H1 (cell line): ENCODE measurements around the gene MICU1. TPM values are rescaled to one million over a fixed set of nuclear protein-coding genes. Genes with fewer than 3 reads are reported as not detected.

Experiments
- CTCF ChIA-PET: fragments of 300-600 bp; sonication (Branson Sonifier 250); formaldehyde crosslinking; loops from one replicate; lab custom pipeline; 2021; ENCODE audit not compliant: partially characterized antibody; lab: Charles Lee
- POLR2A ChIA-PET: fragments of 300-600 bp; sonication (Branson Sonifier 250); formaldehyde crosslinking; loops from one replicate; lab custom pipeline; 2021; ENCODE audit warnings: inconsistent platforms; ENCODE audit not compliant: partially characterized antibody; lab: Charles Lee
- DNase-seq, 2 experiments: peaks; one replicate each; pipeline versions ENCODE4 v3.0.0 to v3.0.0-alpha.2; 2010 to 2022; ENCODE audit warnings: low spot score in 2 of 2, low read depth in 1 of 2, mixed read lengths in 1 of 2
- FAIRE-seq: peaks from 2 replicates; lab custom pipeline; 2011; peaks lifted over from hg19 to GRCh38; lab: Jason Lieb, UNC
- H2AFZ ChIP-seq: 2 replicates; pipeline ENCODE4 v1.8.1; 2012; ENCODE audit warnings: low read length, inconsistent platforms
- H2AK5ac ChIP-seq: 2 replicates; pipeline ENCODE4 v1.6.1; 2013; ENCODE audit warnings: low read depth, low read length
- H2BK120ac ChIP-seq: replicated peaks from 2 replicates; pipeline ENCODE3; 2013; ENCODE audit warnings: low read depth, low read length, inconsistent platforms
- H2BK12ac ChIP-seq: 2 replicates; pipeline ENCODE4 v1.6.1; 2013; ENCODE audit warnings: low read depth, low read length
- H2BK15ac ChIP-seq: 2 replicates; pipeline ENCODE4 v1.6.1; 2013; ENCODE audit warnings: low read length
- H2BK20ac ChIP-seq: 2 replicates; pipeline ENCODE4 v1.6.1; 2013; ENCODE audit warnings: low read length
- H2BK5ac ChIP-seq: 2 replicates; pipeline ENCODE4 v1.6.1; 2013; ENCODE audit warnings: low read depth, low read length
- H3K14ac ChIP-seq: 2 replicates; pipeline ENCODE4 v1.6.1; 2013; ENCODE audit warnings: inconsistent platforms; ENCODE audit not compliant: insufficient read length
- H3K18ac ChIP-seq: 2 replicates; pipeline ENCODE4 v1.6.1; 2013; ENCODE audit warnings: low read length; ENCODE audit errors: extremely low read depth
- H3K23ac ChIP-seq: 2 replicates; pipeline ENCODE4 v1.6.1; 2013; ENCODE audit warnings: inconsistent platforms; ENCODE audit not compliant: insufficient read length
- H3K23me2 ChIP-seq: 2 replicates; pipeline ENCODE4 v1.6.1; 2013; ENCODE audit warnings: low read depth, low read length
- H3K27ac ChIP-seq: 2 replicates; pipeline ENCODE4 v1.6.1; 2011; ENCODE audit warnings: low read depth, low read length, inconsistent platforms
- H3K27me3 ChIP-seq, 4 experiments: replicated peaks in 1 of 4; 1 replicate in 1 of 4; 2 replicates in 3 of 4; pipeline versions ENCODE4 v1.6.1 to v1.8.1; 2011 to 2013; ENCODE audit warnings: low read length in 3 of 4, mild to moderate bottlenecking in 3 of 4, inconsistent platforms in 2 of 4, mixed read lengths in 2 of 4, moderate library complexity in 1 of 4; ENCODE audit not compliant: control insufficient read depth in 3 of 4, insufficient read depth in 3 of 4; ENCODE audit errors: extremely low read depth in 1 of 4
- H3K36me3 ChIP-seq, 4 experiments: 2 replicates each; pipeline versions ENCODE4 v1.6.1 to v1.8.1; 2011 to 2013; ENCODE audit warnings: mild to moderate bottlenecking in 4 of 4, low read length in 3 of 4, moderate library complexity in 2 of 4, control low read depth in 1 of 4, inconsistent platforms in 1 of 4; ENCODE audit not compliant: insufficient read depth in 4 of 4, control insufficient read depth in 2 of 4
- H3K4ac ChIP-seq: replicated peaks from 2 replicates; pipeline ENCODE3; 2013; ENCODE audit warnings: low read length, low read depth, mixed read lengths, inconsistent platforms; ENCODE audit not compliant: insufficient read length
- H3K4me1 ChIP-seq, 4 experiments: replicated peaks in 1 of 4; 1 replicate in 1 of 4; 2 replicates in 3 of 4; pipeline versions ENCODE4 v1.6.1 to v1.8.1; 2011 to 2013; ENCODE audit warnings: low read length in 3 of 4, inconsistent platforms in 2 of 4, mixed read lengths in 1 of 4; ENCODE audit not compliant: insufficient read depth in 4 of 4, control insufficient read depth in 3 of 4
- H3K4me2 ChIP-seq, 2 experiments: 2 replicates each; pipeline versions ENCODE4 v1.6.1 to v1.8.1; 2011 to 2013; ENCODE audit warnings: low read depth in 2 of 2, low read length in 2 of 2, control low read depth in 1 of 2, inconsistent platforms in 1 of 2, mild to moderate bottlenecking in 1 of 2; ENCODE audit not compliant: insufficient read depth in 1 of 2
- H3K4me3 ChIP-seq, 4 experiments: fragments of 200-600, 300-600 bp in 1 of 4; sonication (generic), shearing (Covaris generic), sonication (Bioruptor Twin) in 1 of 4; 2 replicates each; pipeline versions ENCODE4 v1.5.1 to v1.8.1; 2011 to 2016; ENCODE audit warnings: low read length in 4 of 4, low read depth in 3 of 4, control low read depth in 2 of 4, inconsistent platforms in 2 of 4, mild to moderate bottlenecking in 2 of 4, mixed read lengths in 1 of 4, moderate library complexity in 1 of 4; ENCODE audit not compliant: insufficient read depth in 2 of 4; ENCODE audit errors: extremely low read depth in 1 of 4
- H3K56ac ChIP-seq: replicated peaks from 2 replicates; pipeline ENCODE3; 2013; ENCODE audit warnings: low read depth, mild to moderate bottlenecking, mixed read lengths, low read length, inconsistent platforms; ENCODE audit not compliant: insufficient read length
- H3K79me1 ChIP-seq: 2 replicates; pipeline ENCODE4 v1.6.1; 2013; ENCODE audit warnings: low read depth, low read length, control low read depth
- H3K79me2 ChIP-seq, 2 experiments: 2 replicates each; pipeline versions ENCODE4 v1.6.1 to v1.8.1; 2012 to 2013; ENCODE audit warnings: low read length in 2 of 2, mild to moderate bottlenecking in 2 of 2, inconsistent platforms in 1 of 2; ENCODE audit not compliant: insufficient read depth in 2 of 2, control insufficient read depth in 1 of 2
- H3K9ac ChIP-seq, 4 experiments: replicated peaks in 1 of 4; 1 replicate in 1 of 4; 2 replicates in 3 of 4; pipeline versions ENCODE4 v1.6.1 to v1.8.1; 2011 to 2013; ENCODE audit warnings: low read depth in 3 of 4, low read length in 3 of 4, control low read depth in 2 of 4, mild to moderate bottlenecking in 2 of 4, moderate library complexity in 2 of 4, inconsistent platforms in 1 of 4; ENCODE audit errors: extremely low read depth in 1 of 4
- H3K9me3 ChIP-seq, 2 experiments: 2 replicates each; pipeline versions ENCODE4 v1.6.1 to v1.8.1; 2012 to 2013; ENCODE audit warnings: mild to moderate bottlenecking in 2 of 2, moderate library complexity in 2 of 2, control low read depth in 1 of 2, inconsistent platforms in 1 of 2, low read depth in 1 of 2, low read length in 1 of 2, mixed read lengths in 1 of 2; ENCODE audit not compliant: insufficient read depth in 2 of 2
- H4K20me1 ChIP-seq, 2 experiments: replicated peaks in 1 of 2; 2 replicates each; pipeline versions ENCODE3 to v1.8.1; 2011 to 2013; ENCODE audit warnings: inconsistent platforms in 2 of 2, low read length in 2 of 2, mild to moderate bottlenecking in 1 of 2; ENCODE audit not compliant: insufficient read depth in 2 of 2, control insufficient read depth in 1 of 2
- H4K5ac ChIP-seq: 2 replicates; pipeline ENCODE4 v1.6.1; 2013; ENCODE audit warnings: low read length, low read depth, mixed read lengths, inconsistent platforms; ENCODE audit not compliant: insufficient read length
- H4K8ac ChIP-seq: 2 replicates; pipeline ENCODE4 v1.8.0; 2013; ENCODE audit warnings: mild to moderate bottlenecking, moderate library complexity, low read length, inconsistent platforms; ENCODE audit not compliant: insufficient read depth; ENCODE audit errors: extremely low read depth
- H4K91ac ChIP-seq: replicated peaks from 2 replicates; pipeline ENCODE3; 2013; ENCODE audit warnings: low read length, mixed read lengths, inconsistent platforms; ENCODE audit not compliant: insufficient read length
- BACH1 ChIP-seq: IDR thresholded peaks from 2 replicates; pipeline ENCODE4 v1.6.1; 2012; ENCODE audit warnings: low read length, improper control_type of control experiment
- BRCA1 ChIP-seq: IDR thresholded peaks from 2 replicates; pipeline ENCODE4 v1.6.1; 2012; ENCODE audit warnings: low read depth, low read length, improper control_type of control experiment
- CREB1 ChIP-seq: IDR thresholded peaks from 2 replicates; pipeline ENCODE4 v1.6.1; 2012; ENCODE audit warnings: inconsistent platforms
- JUN ChIP-seq: IDR thresholded peaks from 2 replicates; pipeline ENCODE4 v1.6.1; 2011; ENCODE audit warnings: low read depth, mild to moderate bottlenecking, improper control_type of control experiment, low read length
- JUND ChIP-seq: IDR thresholded peaks from 2 replicates; pipeline ENCODE4 v1.6.1; 2011; ENCODE audit warnings: mild to moderate bottlenecking, improper control_type of control experiment, low read length
- POLR2AphosphoS5 ChIP-seq: IDR thresholded peaks from 2 replicates; pipeline ENCODE4 v1.6.1; 2011; ENCODE audit warnings: low read depth, low read length
- RBBP5 ChIP-seq: IDR thresholded peaks from 2 replicates; pipeline ENCODE4 v1.7.1; 2012; ENCODE audit warnings: low read depth, mild to moderate bottlenecking, inconsistent platforms, low read length, moderate library complexity, borderline replicate concordance
- SAP30 ChIP-seq: fragments of 300-600 bp; sonication (generic); IDR thresholded peaks from 2 replicates; pipeline ENCODE4 v1.7.1; 2012; ENCODE audit warnings: low read length, moderate library complexity, mild to moderate bottlenecking, inconsistent platforms; ENCODE audit not compliant: insufficient read depth, insufficient replicate concordance
- SP1 ChIP-seq: IDR thresholded peaks from 2 replicates; pipeline ENCODE4 v1.6.1; 2011; ENCODE audit warnings: low read depth, low read length
- SP4 ChIP-seq: IDR thresholded peaks from 2 replicates; pipeline ENCODE4 v1.6.1; 2012; ENCODE audit warnings: low read length, inconsistent platforms
- TAF7 ChIP-seq: optimal IDR thresholded peaks from 2 replicates; pipeline ENCODE3; 2011; ENCODE audit warnings: low read depth, mild to moderate bottlenecking, inconsistent platforms, low read length, moderate library complexity, borderline replicate concordance
- TCF12 ChIP-seq: IDR thresholded peaks from 2 replicates; pipeline ENCODE4 v1.6.1; 2011; ENCODE audit warnings: low read depth, mild to moderate bottlenecking, low read length
- TEAD4 ChIP-seq: IDR thresholded peaks from 2 replicates; pipeline ENCODE4 v1.6.1; 2012; ENCODE audit warnings: low read depth, low read length, inconsistent platforms, mixed read lengths
- WGBS, 2 experiments: shearing (Covaris generic) in 1 of 2; methylation state at CpG; one replicate each; pipeline versions ENCODE4 v1.1.6 to v1.1.7; 2013 to 2015; ENCODE audit warnings: low lambda C conversion rate in 2 of 2, mixed read lengths in 2 of 2, inconsistent platforms in 1 of 2, low coverage in 1 of 2, missing lambda C conversion rate in 1 of 2; ENCODE audit not compliant: insufficient replicate concordance in 2 of 2, insufficient coverage in 1 of 2, insufficient read length in 1 of 2; ENCODE audit errors: extremely low coverage in 1 of 2, missing lambda C conversion rate in 1 of 2; 5-methylcytosine and 5-hydroxymethylcytosine counted together
- polyA plus RNA-seq, 7 experiments: library from polyadenylated mRNA; depleted of rRNA in 3 of 7; stranded (reverse) in 5 of 7; unstranded in 2 of 7; fragments of >200 nt in 5 of 7; fragments of 200-250 nt in 2 of 7; gene quantifications; 1 replicate in 5 of 7; 2 replicates in 1 of 7; 4 replicates in 1 of 7; pipeline versions ENCODE4 v1.2.1 to v1.2.3, GENCODE V29; 2011 to 2013; ENCODE audit warnings: missing spikeins in 2 of 7, mixed read lengths in 2 of 7
- total RNA-seq: library from RNA; stranded (reverse); fragmentation: NEBNext Ultra II Directional; extraction: Animal tissue kit (Norgen Biotek cat#: 25700); gene quantifications from 2 replicates; pipeline ENCODE4 v1.2.1, GENCODE V29; 2021

The MICU1 gene
- total and polyA plus RNA-seq, 2 of the 8 experiments (the other 6 are each of a cell fraction or from before 2014, with no cell fraction given) = 18.0 to 36.7 TPM

- H3K9ac ChIP-seq = no peak overlapping the region
- no peak for TF ChIP-seq JUND
- TF ChIP-seq SP1 = no peak
- TF ChIP-seq BACH1 = no peak
- no peak for TF ChIP-seq BRCA1
- no peak for TF ChIP-seq JUN
- no peak for TF ChIP-seq SP4
- no peak for TF ChIP-seq TEAD4
- TF ChIP-seq TCF12 = no peak
- TF ChIP-seq POLR2AphosphoS5 = no peak
- no peak for TF ChIP-seq SAP30
- TF ChIP-seq TAF7 = no peak
- TF ChIP-seq RBBP5 = no peak
- no peak for TF ChIP-seq CREB1
- TF ChIP-seq, all 59 proteins: peak for 0
- H4K91ac ChIP-seq = no peak overlapping the region
- H3K18ac ChIP-seq = no peak overlapping the region
- H2BK20ac ChIP-seq = no peak overlapping the region
- no peak for DNase-seq
- no peak overlapping the region for H3K4me3 ChIP-seq
- H3K27me3 ChIP-seq = no peaks in the 10 kb centered on the region
- H4K20me1 ChIP-seq = no peaks in the 10 kb centered on the region
- H2AFZ ChIP-seq = no peak overlapping the region
- no peak overlapping the region for H3K27ac ChIP-seq
- H3K4me1 ChIP-seq = no peaks in the 10 kb centered on the region
- POLR2A ChIA-PET = no interaction called here
- H3K23me2 ChIP-seq = no peaks in the 10 kb centered on the region
- no peak overlapping the region for H4K5ac ChIP-seq
- FAIRE-seq = no peak
- H2BK12ac ChIP-seq = no peak overlapping the region
- 96% methylated on average over 3 of the region's 3 CpGs; no CpG with 5 or more reads in 1 of the 2 experiments for WGBS, 2 experiments
- H2BK5ac ChIP-seq = no peak overlapping the region
- no peaks in the 10 kb centered on the region for H3K79me2 ChIP-seq
- no peak overlapping the region for H3K4ac ChIP-seq
- H3K9me3 ChIP-seq = no peaks in the 10 kb centered on the region
- H3K79me1 ChIP-seq = no peaks in the 10 kb centered on the region
- H2BK120ac ChIP-seq = no peak overlapping the region
- H3K14ac ChIP-seq = no peak overlapping the region
- no peak overlapping the region for H3K4me2 ChIP-seq
- no peak overlapping the region for H4K8ac ChIP-seq
- no peak overlapping the region for H3K56ac ChIP-seq
- CTCF ChIA-PET = interaction anchor here (0.7 to 2.4 kb wide), 3 partner anchors 32 to 108 kb away, joined by 3 to 8 read pairs (median 7); no protein-coding TSS in a partner anchor
- no peak overlapping the region for H3K23ac ChIP-seq
- no peaks in the 10 kb centered on the region for H3K36me3 ChIP-seq
- no peak overlapping the region for H2AK5ac ChIP-seq
- H2BK15ac ChIP-seq = no peak overlapping the region
These were observed 166.6 kb downstream of the MICU1 start for GRCh38 chr10:72459301-72459700.
